Smooth muscle cell (in vitro differentiated cells): ENCODE data around the gene CCDC89. TPM values are rescaled to one million over a fixed set of nuclear protein-coding genes. Genes with fewer than 3 reads are reported as not detected.

Source experiments
- DNase-seq: peaks from one replicate; lab custom pipeline; 2025; ENCODE audit not compliant: unreplicated experiment; lab: John Stamatoyannopoulos, UW
- H2AFZ ChIP-seq: fragments of 200-600 bp; sonication (generic); 2 replicates; pipeline ENCODE4 v1.6.0; 2016; ENCODE audit warnings: antibody characterized with exemption, low read depth, mild to moderate bottlenecking
- H3F3A ChIP-seq: fragments of 200-600 bp; sonication (generic); 2 replicates; pipeline ENCODE4 v1.6.0; 2017; ENCODE audit warnings: antibody characterized with exemption, low read depth
- H3K27ac ChIP-seq: fragments of 200-600 bp; sonication (generic); 2 replicates; pipeline ENCODE4 v1.5.1; 2016; ENCODE audit warnings: low read depth, mild to moderate bottlenecking
- H3K27me3 ChIP-seq: fragments of 200-600 bp; sonication (generic); 2 replicates; pipeline ENCODE4 v1.6.1; 2016; ENCODE audit warnings: low read depth, mild to moderate bottlenecking
- H3K36me3 ChIP-seq: fragments of 200-600 bp; sonication (generic); 2 replicates; pipeline ENCODE4 v1.5.1; 2016; ENCODE audit warnings: low read depth
- H3K4me1 ChIP-seq: fragments of 200-600 bp; sonication (generic); 2 replicates; pipeline ENCODE4 v1.5.1; 2016; ENCODE audit warnings: low read depth
- H3K4me2 ChIP-seq: fragments of 200-600 bp; sonication (generic); 2 replicates; pipeline ENCODE4 v1.6.0; 2016; ENCODE audit warnings: mild to moderate bottlenecking
- H3K4me3 ChIP-seq: fragments of 200-600 bp; sonication (generic); 2 replicates; pipeline ENCODE4 v1.5.1; 2016; ENCODE audit warnings: mild to moderate bottlenecking
- H3K79me2 ChIP-seq: fragments of 200-600 bp; sonication (generic); 2 replicates; pipeline ENCODE4 v1.6.0; 2016; ENCODE audit warnings: low read depth, mild to moderate bottlenecking
- H3K9ac ChIP-seq: fragments of 200-600 bp; sonication (generic); 2 replicates; pipeline ENCODE4 v1.6.0; 2016; ENCODE audit warnings: low read depth
- H3K9me3 ChIP-seq: fragments of 200-600 bp; sonication (generic); replicated peaks from 2 replicates; pipeline ENCODE4 v1.5.1; 2016; ENCODE audit warnings: low read depth
- H4K20me1 ChIP-seq: fragments of 200-600 bp; sonication (generic); 2 replicates; pipeline ENCODE4 v1.6.0; 2016; ENCODE audit warnings: low read depth
- CTCF ChIP-seq: fragments of 200-600 bp; sonication (generic); IDR thresholded peaks from 2 replicates; pipeline ENCODE4 v1.5.1; 2017; ENCODE audit warnings: borderline replicate concordance, mild to moderate bottlenecking, antibody characterized with exemption; ENCODE audit not compliant: insufficient read depth, poor library complexity, severe bottlenecking
- WGBS: methylation state at CpG from one replicate; pipeline ENCODE4 v1.1.7; 2016; ENCODE audit warnings: low lambda C conversion rate; 5-methylcytosine and 5-hydroxymethylcytosine counted together
- polyA plus RNA-seq: library from polyadenylated mRNA; unstranded; fragments of >200 nt; fragmentation: Nextera tagmentation; extraction: Ambion mirVana; gene quantifications from 2 replicates; pipeline ENCODE4 v1.2.1, GENCODE V29; 2016
- total RNA-seq: library from RNA; depleted of rRNA; stranded (reverse); fragments of >200 nt; gene quantifications from 2 replicates; pipeline ENCODE4 v1.2.3, GENCODE V29; 2014

The CCDC89 gene
- total and polyA plus RNA-seq, 2 experiments from 2014 or later = not detected

DNA sequence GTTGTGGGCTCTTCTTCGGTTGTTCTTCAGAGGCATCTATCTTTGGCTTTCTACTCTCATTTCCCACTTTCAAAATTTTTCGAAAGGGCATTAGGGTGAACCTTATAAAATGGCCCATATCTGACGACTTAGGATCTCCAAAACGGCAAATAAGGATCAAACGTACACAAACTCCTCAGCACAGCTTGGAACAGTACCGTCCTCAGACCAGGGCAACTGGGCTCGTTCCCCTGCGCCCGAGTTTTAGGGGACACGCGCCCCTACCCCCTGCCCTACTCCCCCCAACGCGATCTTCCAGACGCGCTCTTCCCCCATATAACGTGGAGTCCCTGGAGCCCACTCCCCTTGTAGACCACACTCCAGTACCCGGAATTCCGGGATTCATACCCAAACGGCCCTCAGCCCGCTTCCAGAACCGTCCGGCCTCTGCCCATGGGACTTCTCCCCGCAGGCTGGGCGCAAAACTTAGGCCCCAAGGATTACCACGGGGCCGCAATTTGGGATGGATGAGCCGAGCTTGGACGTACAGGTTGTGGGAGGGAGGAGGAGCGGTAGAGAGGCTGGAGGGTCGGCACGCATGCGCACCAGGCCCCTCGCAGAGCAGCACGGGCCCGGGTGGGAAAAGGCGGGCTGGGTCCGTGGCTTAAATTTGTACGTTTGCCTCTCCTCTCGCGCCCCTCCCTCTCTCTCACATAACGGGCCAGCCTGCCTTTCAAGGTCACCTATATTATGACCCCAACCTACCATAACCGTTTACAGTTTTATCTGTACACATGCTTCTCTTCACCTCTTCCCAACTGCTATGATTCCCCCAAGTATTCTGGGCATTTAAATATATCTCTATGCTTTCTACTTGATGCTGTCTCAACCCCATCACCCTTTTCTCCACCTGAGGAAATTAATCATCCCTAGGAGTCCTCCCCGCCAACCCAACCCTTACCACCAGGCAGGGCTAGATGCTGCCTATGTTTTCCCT, 3.4 kb downstream of the CCDC89 start:
- H3K4me1 ChIP-seq = peaks cover 10% of the 10 kb centered on the region
- no peaks in the 10 kb centered on the region for H4K20me1 ChIP-seq
- no peak for DNase-seq
- H3K9ac ChIP-seq = no peak overlapping the region
- no peaks in the 10 kb centered on the region for H3F3A ChIP-seq
- no peak for TF ChIP-seq CTCF
- no peak overlapping the region for H3K4me2 ChIP-seq
- no peaks in the 10 kb centered on the region for H3K27me3 ChIP-seq
- no peaks in the 10 kb centered on the region for H3K36me3 ChIP-seq
- H3K9me3 ChIP-seq = no peaks in the 10 kb centered on the region
- no peak overlapping the region for H3K27ac ChIP-seq
- no peak overlapping the region for H2AFZ ChIP-seq
- H3K4me3 ChIP-seq = no peak overlapping the region
- WGBS = 97% methylated on average over 38 of the region's 43 CpGs
- no peaks in the 10 kb centered on the region for H3K79me2 ChIP-seq

- H3K4me1 ChIP-seq = peaks cover 10% of the 10 kb centered on the region
These were observed 5.1 kb downstream of the CCDC89 start for GRCh38 chr11:85680897-85681296.

GRCh38 chr11:85679576-85679975, 6.4 kb downstream of the CCDC89 start:
- H3K27me3 ChIP-seq = no peaks in the 10 kb centered on the region
- H4K20me1 ChIP-seq = no peaks in the 10 kb centered on the region
- no peak overlapping the region for H3K4me2 ChIP-seq
- H3K27ac ChIP-seq = no peak overlapping the region
- TF ChIP-seq CTCF = no peak
- H3K79me2 ChIP-seq = no peaks in the 10 kb centered on the region
- no peaks in the 10 kb centered on the region for H3K36me3 ChIP-seq
- H3F3A ChIP-seq = no peaks in the 10 kb centered on the region
- no peaks in the 10 kb centered on the region for H3K9me3 ChIP-seq
- H3K4me3 ChIP-seq = no peak overlapping the region
- peaks cover 10% of the 10 kb centered on the region for H3K4me1 ChIP-seq
- H2AFZ ChIP-seq = no peak overlapping the region
- H3K9ac ChIP-seq = no peak overlapping the region
- 69% methylated on average over 4 of the region's 4 CpGs for WGBS
- DNase-seq = no peak

More at GRCh38 chr11:85680897-85681296, 5.1 kb downstream of the CCDC89 start:
- Histone ChIP-seq H3K27me3 (no peaks in the 10 kb centered on the region), H3K9ac (no peak overlapping the region), H3K4me3 (no peak overlapping the region), H3K4me2 (no peak overlapping the region), H3K27ac (no peak overlapping the region), H3F3A (no peaks in the 10 kb centered on the region), H3K36me3 (no peaks in the 10 kb centered on the region), H2AFZ (no peak overlapping the region), H4K20me1 (no peaks in the 10 kb centered on the region), H3K9me3 (no peaks in the 10 kb centered on the region), H3K79me2 (no peaks in the 10 kb centered on the region)
- no peak for TF ChIP-seq CTCF
- 82% methylated on average over 1 of the region's 1 CpG for WGBS
- DNase-seq = no peak

DNA sequence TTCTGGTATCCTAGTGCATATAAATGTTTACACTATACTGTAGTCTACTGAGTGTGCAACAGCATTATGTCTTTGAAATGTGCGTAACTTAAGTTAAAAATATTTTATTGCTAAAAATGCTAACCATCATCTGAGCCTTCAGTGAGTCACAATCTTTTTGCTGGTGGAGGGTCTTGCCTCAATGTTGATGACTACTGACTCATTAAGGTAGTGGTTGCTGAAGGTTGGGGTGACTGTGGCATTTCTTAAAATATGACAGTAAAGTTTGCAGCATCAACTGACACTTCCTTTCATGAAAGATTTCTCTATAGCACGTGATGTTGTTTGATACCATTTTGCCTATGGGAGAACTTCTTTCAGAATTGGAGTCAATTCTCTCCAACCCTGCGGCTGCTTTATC, 12.6 kb downstream of the CCDC89 start:
- H4K20me1 ChIP-seq = no peaks in the 10 kb centered on the region
- DNase-seq = no peak
- H3K36me3 ChIP-seq = no peaks in the 10 kb centered on the region
- TF ChIP-seq CTCF = no peak
- no peak overlapping the region for H2AFZ ChIP-seq
- no peak overlapping the region for H3K9ac ChIP-seq
- no peak overlapping the region for H3K4me3 ChIP-seq
- no peaks in the 10 kb centered on the region for H3K79me2 ChIP-seq
- H3K27me3 ChIP-seq = no peaks in the 10 kb centered on the region
- no peak overlapping the region for H3K4me2 ChIP-seq
- 94% methylated on average over 3 of the region's 3 CpGs for WGBS
- no peaks in the 10 kb centered on the region for H3K4me1 ChIP-seq
- H3K27ac ChIP-seq = no peak overlapping the region
- no peaks in the 10 kb centered on the region for H3K9me3 ChIP-seq
- H3F3A ChIP-seq = no peaks in the 10 kb centered on the region
